GM10266 (cell line): ENCODE results near the gene C19orf33.

ENCODE experiments used
- DNase-seq: peaks from one replicate; pipeline ENCODE4 v3.0.0; 2012; ENCODE audit errors: extremely low spot score
- TF ChIP-seq, protein P1 (sequence below): IDR thresholded peaks from 2 replicates; pipeline ENCODE4 v1.5.1; 2012; ENCODE audit warnings: mild to moderate bottlenecking, low read depth; ENCODE audit not compliant: control insufficient read depth, insufficient read depth; ENCODE audit errors: missing control alignments

C19orf33 gene

GRCh38 chr19:38317104-38317612 is 13.1 kb downstream of the C19orf33 start:
- TF ChIP-seq, protein P1, sequence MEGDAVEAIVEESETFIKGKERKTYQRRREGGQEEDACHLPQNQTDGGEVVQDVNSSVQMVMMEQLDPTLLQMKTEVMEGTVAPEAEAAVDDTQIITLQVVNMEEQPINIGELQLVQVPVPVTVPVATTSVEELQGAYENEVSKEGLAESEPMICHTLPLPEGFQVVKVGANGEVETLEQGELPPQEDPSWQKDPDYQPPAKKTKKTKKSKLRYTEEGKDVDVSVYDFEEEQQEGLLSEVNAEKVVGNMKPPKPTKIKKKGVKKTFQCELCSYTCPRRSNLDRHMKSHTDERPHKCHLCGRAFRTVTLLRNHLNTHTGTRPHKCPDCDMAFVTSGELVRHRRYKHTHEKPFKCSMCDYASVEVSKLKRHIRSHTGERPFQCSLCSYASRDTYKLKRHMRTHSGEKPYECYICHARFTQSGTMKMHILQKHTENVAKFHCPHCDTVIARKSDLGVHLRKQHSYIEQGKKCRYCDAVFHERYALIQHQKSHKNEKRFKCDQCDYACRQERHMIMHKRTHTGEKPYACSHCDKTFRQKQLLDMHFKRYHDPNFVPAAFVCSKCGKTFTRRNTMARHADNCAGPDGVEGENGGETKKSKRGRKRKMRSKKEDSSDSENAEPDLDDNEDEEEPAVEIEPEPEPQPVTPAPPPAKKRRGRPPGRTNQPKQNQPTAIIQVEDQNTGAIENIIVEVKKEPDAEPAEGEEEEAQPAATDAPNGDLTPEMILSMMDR: no peak
- no peak for DNase-seq

DNA sequence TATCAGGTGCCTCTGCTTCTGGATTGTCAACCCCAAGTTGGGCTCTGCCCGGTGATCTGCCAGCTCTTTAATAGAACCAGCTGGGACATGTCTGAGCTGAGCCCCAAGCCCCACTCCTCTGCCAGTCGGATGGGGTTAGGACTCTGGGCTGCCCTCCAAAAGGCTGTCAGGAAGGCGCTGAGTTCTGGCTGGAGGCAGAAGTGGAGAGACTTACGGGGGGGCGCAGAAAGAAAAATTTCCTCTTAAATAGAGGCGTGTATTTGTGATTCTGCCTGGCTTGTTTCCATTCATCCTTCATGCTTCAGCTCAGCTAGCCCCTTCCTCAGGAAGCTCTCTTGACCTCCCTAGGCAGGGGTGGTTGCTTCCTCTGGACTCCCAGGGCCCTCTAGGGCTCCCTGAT is 14.6 kb downstream of the C19orf33 start:
- DNase-seq: no peak
- TF ChIP-seq, protein P1: no peak

DNA sequence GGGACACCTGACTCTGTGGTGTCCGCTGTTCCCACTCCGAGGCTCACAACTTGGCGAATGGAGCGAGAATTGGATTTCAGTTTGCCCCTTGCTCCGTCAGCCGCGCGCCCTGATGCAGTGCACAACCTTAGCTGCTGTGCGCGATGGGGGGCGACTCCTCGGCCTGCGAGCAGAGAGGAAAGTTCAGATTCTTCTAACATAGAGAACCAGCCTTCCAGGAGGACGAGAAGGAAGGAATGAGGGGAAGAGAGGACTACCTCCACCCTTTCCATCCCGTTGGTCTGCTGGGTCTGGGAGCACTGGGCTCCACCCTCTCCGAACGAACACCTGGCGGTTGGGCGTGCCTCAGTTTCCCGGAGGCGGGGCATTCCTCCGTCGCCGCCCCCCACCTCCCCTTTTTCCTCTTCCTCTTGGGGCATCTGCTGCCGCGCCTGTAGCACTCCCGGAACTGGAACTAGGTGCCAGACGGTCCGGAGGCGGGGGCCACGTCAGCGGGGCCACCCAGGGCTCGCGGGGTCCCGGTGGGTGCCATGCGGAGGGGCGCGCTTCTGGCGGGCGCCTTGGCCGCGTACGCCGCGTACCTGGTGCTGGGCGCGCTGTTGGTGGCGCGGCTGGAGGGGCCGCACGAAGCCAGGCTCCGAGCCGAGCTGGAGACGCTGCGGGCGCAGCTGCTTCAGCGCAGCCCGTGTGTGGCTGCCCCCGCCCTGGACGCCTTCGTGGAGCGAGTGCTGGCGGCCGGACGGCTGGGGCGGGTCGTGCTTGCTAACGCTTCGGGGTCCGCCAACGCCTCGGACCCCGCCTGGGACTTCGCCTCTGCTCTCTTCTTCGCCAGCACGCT is 15.6 kb downstream of the C19orf33 start, which contains the start of gene KCNK6:
TSS of gene KCNK6 (plus strand) at position 425 of the 838 bp plus-strand sequence. CDS start at position 531, 106 bp downstream.
- DNase-seq: no peak
- TF ChIP-seq, protein P1: no peak

DNA sequence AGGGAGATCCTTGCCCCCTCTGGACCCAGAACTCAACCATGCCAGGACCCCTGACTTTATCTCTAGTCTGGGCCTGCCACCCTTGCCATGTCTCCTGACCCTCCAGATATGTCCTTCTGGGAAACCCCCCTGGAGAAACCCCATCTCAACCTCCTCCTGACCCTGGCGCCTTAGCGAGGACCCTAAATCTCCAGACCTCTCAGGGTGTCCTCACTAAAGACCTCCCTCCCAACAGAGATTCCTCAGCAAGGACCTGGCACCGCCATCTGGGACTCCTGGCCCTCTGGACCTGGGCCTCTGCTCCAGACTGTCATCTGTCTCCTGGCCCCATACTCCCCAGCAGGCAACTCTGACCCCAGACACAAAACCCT is 16.9 kb downstream of the C19orf33 start:
- no peak for DNase-seq
- TF ChIP-seq, protein P1: no peak

- TF ChIP-seq, protein P1: no peak
- no peak for DNase-seq
Measured at GRCh38 chr19:38321646-38322196, 17.7 kb downstream of the C19orf33 start.

DNA sequence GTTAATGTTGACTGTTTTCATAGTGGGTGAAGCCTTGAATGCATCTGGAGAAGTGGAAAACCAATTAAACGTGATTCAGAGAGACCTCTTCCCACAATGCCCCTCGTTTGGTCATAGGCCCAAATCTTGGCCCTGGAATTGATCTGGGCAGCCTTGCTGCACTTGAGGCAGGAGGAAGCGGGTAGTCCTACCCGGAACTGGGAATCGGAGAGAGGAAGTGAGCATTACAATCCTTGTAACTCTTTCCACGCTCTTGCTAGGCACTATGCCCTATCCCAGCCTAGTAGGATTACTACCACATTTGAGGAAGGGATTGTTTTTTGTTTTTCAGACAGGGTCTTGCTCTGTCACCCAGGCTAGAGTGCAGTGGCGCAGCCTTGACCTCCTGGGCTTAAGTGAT is 19.2 kb downstream of the C19orf33 start:
- TF ChIP-seq, protein P1: no peak
- no peak for DNase-seq

GRCh38 chr19:38324431-38324830 is 20.4 kb downstream of the C19orf33 start:
- no peak for DNase-seq
- TF ChIP-seq, protein P1: no peak
